ENCODE data around the gene CLIP3. TPM values are rescaled to one million over a fixed set of nuclear protein-coding genes. Genes with fewer than 3 reads are reported as not detected.

CLIP3 gene
- total and polyA plus RNA-seq, 2 donors (not counting 1 experiment from before 2014, with no cell fraction given), result 0.42 to 1.3 TPM

DNA sequence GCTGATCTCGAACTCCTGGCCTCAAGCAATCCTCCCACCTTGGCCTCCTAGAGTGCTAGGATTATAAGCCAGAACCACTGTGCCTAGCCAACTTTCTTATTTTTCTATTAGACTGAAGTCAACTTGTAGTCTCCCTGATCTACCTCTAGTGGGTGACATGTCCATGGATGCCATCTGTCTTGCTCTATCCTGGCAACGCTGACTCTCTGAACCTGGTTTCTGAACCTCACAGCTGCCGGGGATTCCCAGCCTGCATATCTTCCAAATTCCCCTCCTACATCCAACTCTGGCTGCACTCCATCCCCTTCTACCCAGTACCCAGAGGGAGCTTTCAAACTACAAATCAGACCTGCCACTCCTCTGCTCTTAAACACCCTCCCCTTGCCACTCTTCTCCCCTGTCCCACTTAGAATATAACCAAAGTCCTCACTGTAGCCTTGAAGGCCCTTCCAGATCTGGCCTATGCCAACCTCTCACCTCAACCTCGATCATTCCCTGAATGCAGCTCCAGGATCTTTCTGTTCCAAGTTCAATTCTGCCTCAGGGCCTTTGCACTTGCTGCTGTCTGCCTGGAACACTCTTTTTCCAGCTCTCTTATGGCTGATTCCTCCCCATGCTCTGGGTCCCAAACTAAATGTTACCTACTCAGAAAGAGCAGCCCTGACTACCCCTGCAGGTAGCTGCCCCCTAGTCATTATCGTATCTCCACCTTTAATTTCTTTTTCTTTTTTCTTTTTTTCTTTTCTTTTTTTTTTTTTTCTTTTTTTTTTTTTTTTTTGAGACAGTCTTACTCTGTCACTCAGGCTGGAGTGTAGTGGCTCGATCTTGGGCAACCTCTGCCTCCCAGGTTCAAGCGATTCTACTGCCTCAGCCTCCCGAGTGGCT, 2.2 kb downstream of the CLIP3 start:
- ChIA-PET CTCF (no interaction called here), POLR2A (no interaction called here)
- no peaks in the 10 kb centered on the region for H3K36me3 ChIP-seq (replicated peaks in 1 of 2; ENCODE audit: control extremely low read depth in 1 of 2, control insufficient read depth in 1 of 2, extremely low read depth in 1 of 2, insufficient read depth in 2 of 2, low read length in 1 of 2)
- peaks cover 0 to 10% (median 0%) of the 10 kb centered on the region in 4 experiments for H3K27me3 ChIP-seq (replicated peaks in 1 of 4; ENCODE audit: control extremely low read depth in 1 of 4, control insufficient read depth in 3 of 4, insufficient read depth in 4 of 4, low read length in 3 of 4)
- H3K27ac Mint-ChIP-seq, result no peak overlapping the region
- H3K4me2 ChIP-seq (replicated peaks; ENCODE audit: low read depth, low read length, poor library complexity, severe bottlenecking), result no peak overlapping the region
- TF ChIP-seq, protein P1, sequence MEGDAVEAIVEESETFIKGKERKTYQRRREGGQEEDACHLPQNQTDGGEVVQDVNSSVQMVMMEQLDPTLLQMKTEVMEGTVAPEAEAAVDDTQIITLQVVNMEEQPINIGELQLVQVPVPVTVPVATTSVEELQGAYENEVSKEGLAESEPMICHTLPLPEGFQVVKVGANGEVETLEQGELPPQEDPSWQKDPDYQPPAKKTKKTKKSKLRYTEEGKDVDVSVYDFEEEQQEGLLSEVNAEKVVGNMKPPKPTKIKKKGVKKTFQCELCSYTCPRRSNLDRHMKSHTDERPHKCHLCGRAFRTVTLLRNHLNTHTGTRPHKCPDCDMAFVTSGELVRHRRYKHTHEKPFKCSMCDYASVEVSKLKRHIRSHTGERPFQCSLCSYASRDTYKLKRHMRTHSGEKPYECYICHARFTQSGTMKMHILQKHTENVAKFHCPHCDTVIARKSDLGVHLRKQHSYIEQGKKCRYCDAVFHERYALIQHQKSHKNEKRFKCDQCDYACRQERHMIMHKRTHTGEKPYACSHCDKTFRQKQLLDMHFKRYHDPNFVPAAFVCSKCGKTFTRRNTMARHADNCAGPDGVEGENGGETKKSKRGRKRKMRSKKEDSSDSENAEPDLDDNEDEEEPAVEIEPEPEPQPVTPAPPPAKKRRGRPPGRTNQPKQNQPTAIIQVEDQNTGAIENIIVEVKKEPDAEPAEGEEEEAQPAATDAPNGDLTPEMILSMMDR (IDR thresholded peaks at IDR 0.05), result no peak
- no peak for TF ChIP-seq EZH2 (IDR thresholded peaks at IDR 0.05; ENCODE audit: borderline replicate concordance, insufficient read depth, low read depth, low read length, poor library complexity, severe bottlenecking)
- no peak for ATAC-seq (ENCODE audit: low read depth)
- H3K4me1 ChIP-seq (ENCODE audit: control insufficient read depth in 2 of 2, insufficient read depth in 2 of 2, low read length in 2 of 2), result peaks cover 9 to 10% of the 10 kb centered on the region in 2 donors
- H3K4me3 ChIP-seq (ENCODE audit: control extremely low read depth in 1 of 5, extremely low read depth in 1 of 5, insufficient read depth in 1 of 5, low read depth in 2 of 5, low read length in 4 of 5), result no peak overlapping the region
- H3K9me3 ChIP-seq (ENCODE audit: control extremely low read depth in 1 of 3, control insufficient read depth in 2 of 3, insufficient read depth in 1 of 3, low read length in 2 of 3), result peaks cover 0 to 4% (median 0%) of the 10 kb centered on the region in 3 donors
- H3K9me3 Mint-ChIP-seq (ENCODE audit: insufficient read depth), result no peaks in the 10 kb centered on the region
- no peaks in the 10 kb centered on the region for H4K20me1 ChIP-seq (ENCODE audit: control insufficient read depth, insufficient read depth, low read length, poor library complexity, severe bottlenecking)
- no peak overlapping the region for H3K9ac ChIP-seq (ENCODE audit: low read length)
- H2AFZ ChIP-seq (ENCODE audit: insufficient read depth, low read depth, low read length, poor library complexity, severe bottlenecking), result no peak overlapping the region
- peaks cover 12% of the 10 kb centered on the region for H3K4me1 Mint-ChIP-seq
- intact Hi-C loops (cut with micrococcal nuclease), result no loop called here
- no peak for DNase-seq
- no peak overlapping the region for H3K4me3 Mint-ChIP-seq
- WGBS (ENCODE audit: insufficient coverage), result 96% methylated on average over 4 of the region's 8 CpGs
- no peaks in the 10 kb centered on the region for H3K79me2 ChIP-seq (ENCODE audit: control insufficient read depth, insufficient read depth, low read length)
- H3K27ac ChIP-seq (ENCODE audit: low read length in 2 of 2), result no peak overlapping the region
- H3K27me3 Mint-ChIP-seq, result no peaks in the 10 kb centered on the region

All from B cell (primary cell).